Activated CD4-positive, alpha-beta T cell treated with anti-CD3 and anti-CD28 coated beads for 1 hour (primary cell): Measurements from ENCODE around the gene HOMEZ.
"Not testable (repeated sequence)": the region's sequence is repeated elsewhere in the genome, so short reads cannot be mapped to it uniquely, and the experiment has no call there.

Experiments used
- DNase-seq: peaks from one replicate; pipeline ENCODE4 v3.0.0-alpha.2; 2020

The HOMEZ gene

GRCh38 chr14:23275412-23275811 is 10.5 kb downstream of the HOMEZ start:
- DNase-seq: no peak

DNA sequence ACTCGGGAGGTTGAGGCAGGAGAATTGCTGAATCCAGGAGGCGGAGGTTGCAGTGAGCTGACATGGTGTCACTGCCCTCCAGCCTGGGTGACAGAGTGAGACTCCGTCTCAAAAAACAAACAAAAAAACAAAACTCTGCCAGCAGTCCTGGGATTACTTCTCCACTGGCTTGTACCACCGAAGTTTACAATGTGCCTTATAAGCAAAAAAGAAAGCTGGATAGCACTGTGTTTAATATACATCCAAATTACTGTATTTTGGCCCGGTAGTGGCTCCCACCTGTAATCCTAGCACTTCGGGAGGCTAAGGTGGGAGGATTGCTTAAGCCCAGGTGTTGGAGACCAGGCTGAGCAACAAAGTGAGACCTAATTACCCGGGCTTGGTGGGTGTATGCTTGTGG is 16.7 kb downstream of the HOMEZ start:
- no peak for DNase-seq

GRCh38 chr14:23260849-23261248 is 25.1 kb downstream of the HOMEZ start:
- DNase-seq: not testable (repeated sequence)

GRCh38 chr14:23259426-23259825 is 26.5 kb downstream of the HOMEZ start:
- no peak for DNase-seq

DNA sequence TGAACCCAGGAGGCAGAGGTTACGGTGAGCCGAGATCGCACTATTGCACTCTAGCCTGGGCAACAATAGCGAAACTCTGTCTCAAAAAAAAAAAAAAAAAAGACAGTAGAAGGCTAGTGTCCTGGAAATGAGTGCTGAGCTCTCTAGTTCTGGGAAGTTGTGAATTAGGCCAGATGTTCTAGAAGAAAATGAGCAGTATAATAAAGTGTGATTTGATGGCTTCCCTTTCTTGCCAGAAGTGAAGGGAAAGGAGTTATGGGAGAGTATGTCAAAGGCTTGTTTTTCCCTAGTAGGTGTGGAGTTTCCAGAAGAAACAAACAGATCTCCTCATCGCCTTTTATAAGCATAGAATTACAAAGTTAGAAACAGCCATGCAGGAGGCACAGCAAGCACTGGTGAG is 27.7 kb downstream of the HOMEZ start:
- DNase-seq: no peak

DNA sequence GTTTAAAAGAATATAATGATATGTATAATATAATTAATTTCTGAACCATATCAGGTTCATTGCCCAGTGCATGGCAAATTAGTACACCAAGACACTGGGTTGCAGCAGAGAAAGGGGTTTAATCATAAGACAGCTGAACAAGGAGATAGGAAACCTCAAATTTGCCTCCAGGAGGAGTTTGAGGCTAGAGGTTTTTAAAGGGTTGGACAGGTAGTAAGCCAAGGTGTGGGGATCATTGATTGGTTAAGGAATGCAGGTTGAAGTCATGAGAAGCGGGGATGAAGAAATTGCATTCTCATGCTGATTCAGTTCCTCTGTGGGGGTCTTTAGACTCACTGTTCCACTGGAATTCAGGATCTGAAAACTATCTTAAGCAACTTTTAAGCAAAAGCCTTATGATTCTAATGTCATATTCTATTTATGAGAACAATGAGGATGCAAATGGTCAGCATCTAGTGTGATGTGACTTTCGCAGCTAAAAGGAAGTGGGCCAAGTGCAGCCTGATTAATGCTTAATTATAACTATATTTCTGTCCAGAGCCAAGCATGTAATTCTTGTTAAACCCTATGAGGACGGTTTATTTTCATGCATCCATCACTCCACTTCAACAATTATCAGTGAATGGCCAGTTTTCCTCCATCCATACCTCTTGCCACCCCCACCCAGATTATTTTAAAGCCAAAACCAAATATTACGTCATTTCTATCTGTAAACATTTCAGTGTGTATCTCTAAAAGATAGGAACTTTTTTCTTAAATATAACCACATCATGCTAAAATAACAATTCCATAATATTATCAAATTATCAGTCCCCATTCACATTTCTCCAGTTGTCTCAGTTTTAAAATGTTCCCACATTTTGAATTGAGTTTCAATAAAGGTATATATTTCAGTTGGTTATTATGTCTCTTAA is 33.3 kb downstream of the HOMEZ start:
- DNase-seq: no peak

DNA sequence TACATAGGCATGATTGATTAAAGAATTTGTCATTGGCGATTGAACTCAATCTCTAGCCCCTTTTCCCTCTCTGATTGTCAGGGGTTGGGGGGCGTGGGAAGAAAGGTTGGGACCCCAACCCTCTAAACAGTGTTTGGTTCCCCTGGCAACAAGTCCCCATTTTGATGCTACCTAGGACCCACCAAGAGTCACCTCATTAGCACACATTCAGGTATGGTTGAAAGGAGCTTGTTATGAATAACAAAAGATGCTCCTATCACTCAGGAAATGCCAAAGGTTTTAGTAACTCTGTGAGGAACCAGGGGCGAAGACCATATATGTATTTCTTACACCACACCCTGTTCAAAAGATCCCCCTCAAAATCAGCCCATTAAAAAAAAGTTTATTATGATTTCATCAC is 33.9 kb downstream of the HOMEZ start:
- DNase-seq: no peak

- DNase-seq: no peak
Observed at GRCh38 chr14:23249824-23250223, 36.1 kb downstream of the HOMEZ start.

DNA sequence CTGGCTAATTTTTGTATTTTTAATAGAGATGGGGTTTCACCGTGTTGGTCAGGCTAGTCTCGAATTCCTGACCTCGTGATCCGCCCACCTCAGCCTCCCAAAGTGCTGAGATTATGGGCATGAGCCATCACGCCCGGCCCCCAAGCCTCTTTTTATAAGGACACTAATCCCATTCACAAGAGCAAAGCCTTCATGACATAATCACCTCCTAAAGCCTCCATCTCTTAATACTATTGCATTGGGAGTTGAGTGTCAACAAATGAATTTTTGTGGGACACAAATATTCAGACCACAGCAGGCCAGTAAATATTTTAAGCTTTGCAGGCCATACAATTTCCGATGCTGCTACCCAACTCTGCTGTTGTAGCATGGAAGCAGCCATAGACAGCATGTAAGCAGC is 37.3 kb downstream of the HOMEZ start:
- no peak for DNase-seq

GRCh38 chr14:23245282-23245681 is 40.6 kb downstream of the HOMEZ start:
- DNase-seq: no peak

DNA sequence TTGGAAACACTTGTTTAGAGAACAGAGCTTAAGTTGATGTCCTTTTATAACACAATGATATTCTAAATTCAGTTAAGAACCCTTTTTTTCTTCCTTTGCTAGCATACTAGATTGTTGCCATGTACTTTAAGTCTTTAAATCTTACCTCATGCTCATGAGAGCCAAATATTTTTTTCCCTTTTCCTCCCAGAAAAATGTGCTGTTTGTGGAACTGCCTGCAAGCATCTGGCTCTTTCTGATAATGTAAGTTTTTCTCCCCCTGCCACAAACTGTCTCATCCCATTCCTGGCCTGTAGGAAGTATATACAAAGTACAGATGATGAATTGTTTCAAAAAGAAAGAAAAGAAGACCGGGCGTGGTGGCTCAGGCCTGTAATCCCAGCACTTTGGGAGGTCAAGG is 42.9 kb downstream of the HOMEZ start:
- no peak for DNase-seq

DNA sequence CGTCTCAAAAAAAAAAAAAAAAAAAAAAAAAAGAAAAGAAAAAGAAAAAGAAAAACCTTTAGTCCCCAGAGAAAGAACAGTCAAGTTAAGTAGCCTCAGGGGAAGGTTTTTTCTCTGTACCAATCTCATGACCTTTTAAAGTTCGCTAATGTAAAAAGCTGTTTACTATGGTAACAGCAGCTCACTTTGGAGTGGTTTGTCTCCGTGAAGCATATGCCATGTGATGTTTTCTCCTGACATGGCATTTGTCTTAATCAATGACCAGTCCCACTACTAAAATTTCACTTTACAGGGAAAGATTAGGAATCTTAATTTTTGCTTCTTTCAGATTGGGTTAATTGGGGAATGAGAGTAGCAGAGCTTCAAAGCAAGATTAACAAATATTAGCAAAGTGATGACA is 43.9 kb downstream of the HOMEZ start:
- no peak for DNase-seq

DNA sequence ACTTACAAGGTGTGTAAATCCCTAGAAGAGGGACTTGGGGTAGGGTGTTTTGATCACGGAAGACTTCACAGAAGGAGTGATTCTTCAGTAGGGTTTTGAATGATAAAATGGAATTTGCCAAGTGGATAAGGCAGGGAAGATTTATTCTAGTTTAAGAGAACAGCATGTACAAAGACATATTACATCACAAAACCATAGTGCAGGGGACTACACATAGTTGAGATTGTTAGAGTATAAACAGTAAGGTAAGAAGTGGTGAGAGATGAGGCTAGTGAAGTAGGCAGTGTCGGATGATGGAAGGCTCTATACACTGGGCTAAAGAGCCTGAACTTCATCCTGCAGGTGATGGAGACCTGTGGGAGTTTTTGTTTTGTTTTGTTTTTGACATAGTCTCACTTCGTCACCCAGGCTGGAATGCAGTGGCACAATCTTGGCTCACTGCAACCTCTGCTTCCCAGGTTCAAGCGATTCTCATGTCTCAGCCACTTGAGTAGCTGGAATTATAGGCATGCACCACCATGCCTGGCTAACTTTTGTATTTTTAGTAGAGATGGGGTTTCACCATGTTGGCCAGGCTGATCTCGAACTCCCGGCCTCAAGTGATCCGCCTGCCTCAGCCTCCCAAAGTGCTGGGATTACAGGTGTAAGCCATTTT is 44.7 kb downstream of the HOMEZ start:
- not testable (repeated sequence) for DNase-seq

GRCh38 chr14:23240661-23241060 is 45.3 kb downstream of the HOMEZ start:
- no peak for DNase-seq

DNA sequence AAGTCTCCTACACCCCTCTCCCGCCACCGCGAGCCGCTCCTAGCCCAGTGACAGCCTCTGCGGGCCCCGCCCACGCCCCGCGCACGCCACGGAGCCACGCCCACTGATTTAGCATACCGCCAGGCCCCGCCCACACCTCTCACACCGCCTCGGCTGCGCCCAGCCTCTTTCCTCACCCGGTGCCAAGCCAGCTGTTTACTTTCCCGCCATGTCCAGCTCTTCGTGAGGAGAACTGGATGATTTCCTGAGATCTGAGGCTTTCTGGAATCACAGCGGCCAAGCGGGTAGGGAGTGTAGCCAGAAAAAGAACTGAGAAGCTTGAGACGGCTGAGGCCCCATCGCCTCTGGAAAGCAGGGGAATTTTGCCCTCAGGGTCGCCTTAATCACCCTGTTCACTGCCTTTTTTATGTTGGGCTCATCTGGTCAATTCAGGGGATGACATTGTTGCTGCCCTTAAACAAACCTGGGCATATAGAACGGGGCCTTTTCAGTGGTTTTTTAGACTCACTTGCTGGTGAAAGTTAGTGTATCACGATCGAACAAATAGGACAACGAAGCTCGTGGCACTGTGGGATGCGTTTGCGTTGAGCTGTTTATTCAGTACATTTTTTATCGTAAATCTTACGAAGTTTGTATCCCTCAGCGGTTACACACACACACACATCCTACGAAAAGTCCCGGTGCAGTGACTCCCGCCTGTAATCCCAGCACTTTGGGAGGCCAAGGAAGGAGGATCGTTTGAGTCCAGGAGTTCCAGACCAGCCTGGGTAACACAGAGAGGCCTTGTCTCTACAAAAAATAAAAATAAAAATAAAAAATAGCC is 47.9 kb downstream of the HOMEZ start, which contains the start of gene RNF212B:
Gene RNF212B (plus strand): TSS at position 165 of the 823 bp plus-strand sequence. CDS start 2,410 bp downstream, outside the sequence.
- DNase-seq: peak; percentile 69

DNA sequence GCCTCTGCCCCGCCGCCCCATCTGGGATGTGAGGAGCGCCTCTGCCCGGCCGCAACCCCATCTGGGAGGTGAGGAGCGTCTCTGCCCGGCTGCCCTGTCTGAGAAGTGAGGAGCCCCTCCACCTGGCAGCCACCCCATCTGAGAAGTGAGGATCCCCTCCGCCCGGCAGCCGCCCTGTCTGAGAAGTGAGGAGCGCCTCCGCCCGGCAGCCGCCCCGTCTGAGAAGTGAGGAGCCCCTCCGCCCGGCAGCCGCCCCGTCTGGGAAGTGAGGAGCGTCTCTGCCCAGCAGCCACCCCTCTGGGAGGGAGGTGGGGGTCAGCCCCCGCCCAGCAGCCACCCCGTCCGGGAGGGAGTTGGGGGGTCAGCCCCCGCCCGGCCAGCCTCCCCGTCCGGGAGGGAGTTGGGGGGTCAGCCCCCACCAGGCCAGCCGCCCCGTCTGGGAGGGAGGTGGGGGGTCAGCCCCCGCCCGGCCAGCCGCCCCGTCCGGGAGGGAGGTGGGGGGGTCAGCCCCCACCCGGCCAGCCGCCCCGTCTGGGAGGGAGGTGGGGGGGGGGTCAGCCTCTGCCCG is 53.6 kb downstream of the HOMEZ start:
- not testable (repeated sequence) for DNase-seq

DNA sequence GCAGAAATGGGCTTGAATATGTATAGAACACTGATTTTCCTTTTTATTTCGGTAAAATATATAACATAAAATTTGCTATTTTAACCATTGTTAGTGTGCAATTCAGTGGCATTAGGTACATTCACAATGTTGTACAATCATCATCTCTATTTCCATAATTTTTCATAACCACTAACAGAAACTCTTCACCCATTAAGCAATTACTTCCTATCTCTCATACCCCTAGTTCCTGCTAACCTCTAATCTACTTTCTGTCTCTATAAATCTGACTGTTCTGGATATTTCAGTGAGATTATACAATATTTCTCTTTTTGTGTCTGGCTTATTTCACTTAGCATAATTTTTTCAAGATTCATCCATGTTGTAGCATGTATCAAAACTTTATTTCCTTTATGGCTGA is 57.1 kb downstream of the HOMEZ start:
- no peak for DNase-seq

GRCh38 chr14:23227566-23227965 is 58.4 kb downstream of the HOMEZ start:
- no peak for DNase-seq

DNA sequence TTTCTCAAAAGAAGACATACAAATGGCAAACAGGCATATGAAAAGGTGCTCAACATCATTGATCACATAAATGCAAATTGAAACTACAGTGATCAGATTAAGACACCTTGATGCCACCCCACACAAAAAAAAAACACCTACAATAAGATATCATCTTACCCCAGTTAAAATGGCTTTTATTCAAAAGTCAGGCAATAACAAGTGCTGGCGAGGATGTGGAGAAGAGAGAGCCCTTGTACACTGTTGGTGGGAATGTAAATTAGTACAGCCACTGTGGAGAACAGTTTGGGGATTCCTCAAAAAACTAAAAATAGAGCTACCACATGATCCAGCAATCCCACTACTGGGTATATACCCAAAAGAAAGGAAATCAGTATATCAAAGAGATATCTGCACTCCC is 61.0 kb downstream of the HOMEZ start:
- DNase-seq: not testable (repeated sequence)
